ENCODE measurements around the gene ACTRT2.

Gene ACTRT2

GRCh38 chr1:2980849-2981248, 40.4 kb upstream of the ACTRT2 start:
- Histone ChIP-seq H3K9ac (ENCODE audit: low read length) (no peak overlapping the region), H3K27me3 (replicated peaks; ENCODE audit: insufficient read depth, low read length) (peaks cover 59% of the 10 kb centered on the region), H3F3A (ENCODE audit: insufficient read depth, low read length) (no peaks in the 10 kb centered on the region), H4K20me1 (ENCODE audit: insufficient read depth, low read length) (no peaks in the 10 kb centered on the region), H3K36me3 (replicated peaks; ENCODE audit: insufficient read depth, low read length) (no peaks in the 10 kb centered on the region), H3K4me3 (ENCODE audit: low read length) (no peak overlapping the region), H3K27ac (ENCODE audit: low read length) (no peak overlapping the region), H3K79me2 (ENCODE audit: low read length) (no peaks in the 10 kb centered on the region), H3K9me2 (replicated peaks; ENCODE audit: insufficient read depth, low read length) (no peaks in the 10 kb centered on the region), H3K4me2 (ENCODE audit: low read depth, low read length) (no peak overlapping the region), H2AFZ (ENCODE audit: low read length) (no peak overlapping the region), H3K4me1 (ENCODE audit: low read length) (no peaks in the 10 kb centered on the region), H3K9me3 (replicated peaks; ENCODE audit: insufficient read depth, low read length) (no peaks in the 10 kb centered on the region)
- TF ChIP-seq CTCF (IDR thresholded peaks at IDR 0.05; ENCODE audit: low read length), result no peak
- TF ChIP-seq EZH2phosphoT487 (IDR thresholded peaks at IDR 0.05; ENCODE audit: low read length), result no peak
- no peak for DNase-seq

- Histone ChIP-seq H4K20me1 (ENCODE audit: insufficient read depth, low read length) (no peaks in the 10 kb centered on the region), H3K9me3 (replicated peaks; ENCODE audit: insufficient read depth, low read length) (no peaks in the 10 kb centered on the region), H3K27ac (ENCODE audit: low read length) (no peak overlapping the region), H3K9ac (ENCODE audit: low read length) (no peak overlapping the region), H3K36me3 (replicated peaks; ENCODE audit: insufficient read depth, low read length) (no peaks in the 10 kb centered on the region), H3K4me1 (ENCODE audit: low read length) (no peaks in the 10 kb centered on the region), H3K79me2 (ENCODE audit: low read length) (no peaks in the 10 kb centered on the region), H3K4me2 (ENCODE audit: low read depth, low read length) (no peak overlapping the region), H2AFZ (ENCODE audit: low read length) (no peak overlapping the region), H3K4me3 (ENCODE audit: low read length) (no peak overlapping the region), H3F3A (ENCODE audit: insufficient read depth, low read length) (no peaks in the 10 kb centered on the region), H3K9me2 (replicated peaks; ENCODE audit: insufficient read depth, low read length) (no peaks in the 10 kb centered on the region), H3K27me3 (replicated peaks; ENCODE audit: insufficient read depth, low read length) (peaks cover 64% of the 10 kb centered on the region)
- TF ChIP-seq EZH2 (optimal IDR thresholded peaks at IDR 0.05; ENCODE audit: low read depth, low read length) (no peak), CTCF (IDR thresholded peaks at IDR 0.05; ENCODE audit: low read length) (no peak), EZH2phosphoT487 (IDR thresholded peaks at IDR 0.05; ENCODE audit: low read length) (no peak)
- no peak for DNase-seq
Observed at GRCh38 chr1:2981388-2981787, 39.9 kb upstream of the ACTRT2 start.

- H3F3A ChIP-seq (ENCODE audit: insufficient read depth, low read length), result no peaks in the 10 kb centered on the region
- no peaks in the 10 kb centered on the region for H3K36me3 ChIP-seq (replicated peaks; ENCODE audit: insufficient read depth, low read length)
- H3K9ac ChIP-seq (ENCODE audit: low read length), result no peak overlapping the region
- H3K4me3 ChIP-seq (ENCODE audit: low read length), result no peak overlapping the region
- H3K79me2 ChIP-seq (ENCODE audit: low read length), result no peaks in the 10 kb centered on the region
- peaks cover 71% of the 10 kb centered on the region for H3K27me3 ChIP-seq (replicated peaks; ENCODE audit: insufficient read depth, low read length)
- H3K9me2 ChIP-seq (replicated peaks; ENCODE audit: insufficient read depth, low read length), result no peaks in the 10 kb centered on the region
- no peak for DNase-seq
- H2AFZ ChIP-seq (ENCODE audit: low read length), result no peak overlapping the region
- H3K27ac ChIP-seq (ENCODE audit: low read length), result no peak overlapping the region
- TF ChIP-seq EZH2 (optimal IDR thresholded peaks at IDR 0.05; ENCODE audit: low read depth, low read length), result no peak
- no peak for TF ChIP-seq EZH2phosphoT487 (IDR thresholded peaks at IDR 0.05; ENCODE audit: low read length)
- TF ChIP-seq CTCF (IDR thresholded peaks at IDR 0.05; ENCODE audit: low read length), result no peak
- H3K9me3 ChIP-seq (replicated peaks; ENCODE audit: insufficient read depth, low read length), result no peaks in the 10 kb centered on the region
- no peaks in the 10 kb centered on the region for H3K4me1 ChIP-seq (ENCODE audit: low read length)
- no peak overlapping the region for H3K4me2 ChIP-seq (ENCODE audit: low read depth, low read length)
- H4K20me1 ChIP-seq (ENCODE audit: insufficient read depth, low read length), result no peaks in the 10 kb centered on the region
Observed at GRCh38 chr1:2981981-2982614, 39.2 kb upstream of the ACTRT2 start.
